HepG2 (cell line): ENCODE results near the gene SRRM3. TPM values are rescaled to one million over a fixed set of nuclear protein-coding genes. Genes with fewer than 3 reads are reported as not detected.

Source experiments
- ATAC-seq: fragments of 200-7000 bp; cut with Tn5 transposase; 3 replicates; pipeline ENCODE4 v1.9.1; 2020; ENCODE audit warnings: mild to moderate bottlenecking, moderate library complexity
- BruUV-seq: library from RNA; stranded (reverse); fragments of 400-500 nt; replicated peaks from 2 replicates; lab custom pipeline; 2021; lab: Mats Ljungman, UMichigan
- CTCF ChIA-PET: fragments of 300-600 bp; formaldehyde crosslinking; extraction: SDS; loops from one replicate; lab custom pipeline; 2021; ENCODE audit warnings: low total read pairs, inconsistent platforms, low intra/inter-chr PET ratio; lab: Yijun Ruan, JAX
- POLR2A ChIA-PET: fragments of 350-600 bp; sonication (Branson Sonifier 250); formaldehyde crosslinking; loops from one replicate; lab custom pipeline; 2020; ENCODE audit warnings: antibody characterized with exemption, inconsistent platforms; lab: Yijun Ruan, JAX
- DNase-seq: peaks from one replicate; pipeline ENCODE4 v3.0.0-alpha.2; 2015; ENCODE audit warnings: low spot score
- FAIRE-seq: peaks from 3 replicates; lab custom pipeline; 2011; peaks lifted over from hg19 to GRCh38; lab: Jason Lieb, UNC
- H2AFZ ChIP-seq: one replicate; pipeline ENCODE4 v1.6.1; 2011; ENCODE audit warnings: low read length, inconsistent platforms
- H3K27ac ChIP-seq: fragments of 300-600 bp; 3 replicates; pipeline ENCODE4 v1.8.0; 2011; ENCODE audit warnings: mixed run types, mild to moderate bottlenecking, mixed read lengths, low read length, inconsistent platforms; ENCODE audit not compliant: insufficient read depth; ENCODE audit errors: extremely low read length
- H3K27me3 ChIP-seq, 2 experiments: fragments of 200-600 bp in 1 of 2; 2 replicates in 1 of 2; 3 replicates in 1 of 2; pipeline versions ENCODE4 v1.6.0 to v1.8.0; 2011; ENCODE audit warnings: low read length in 2 of 2, mild to moderate bottlenecking in 2 of 2, moderate library complexity in 2 of 2, inconsistent platforms in 1 of 2; ENCODE audit not compliant: insufficient read depth in 2 of 2, control insufficient read depth in 1 of 2
- H3K36me3 ChIP-seq, 2 experiments: fragments of 200-600 bp in 1 of 2; replicated peaks in 1 of 2; 2 replicates in 1 of 2; 3 replicates in 1 of 2; pipeline versions ENCODE4 v1.5.1 to v1.8.0; 2011; ENCODE audit warnings: low read length in 2 of 2, inconsistent platforms in 1 of 2; ENCODE audit not compliant: insufficient read depth in 2 of 2, control insufficient read depth in 1 of 2
- H3K4me1 ChIP-seq: 2 replicates; pipeline ENCODE4 v1.5.1; 2012; ENCODE audit warnings: low read length, inconsistent platforms; ENCODE audit not compliant: insufficient read depth
- H3K4me2 ChIP-seq: 2 replicates; pipeline ENCODE4 v1.6.0; 2011; ENCODE audit warnings: low read depth, low read length, inconsistent platforms
- H3K4me3 ChIP-seq, 3 experiments: fragments of 200-600 bp in 1 of 3; sonication (generic), shearing (Covaris generic) in 1 of 3; replicated peaks in 1 of 3; 2 replicates each; pipeline ENCODE4 v1.5.1; 2011 to 2016; ENCODE audit warnings: low read length in 3 of 3, inconsistent platforms in 2 of 3, low read depth in 2 of 3, mild to moderate bottlenecking in 2 of 3, control low read depth in 1 of 3, mixed read lengths in 1 of 3; ENCODE audit not compliant: insufficient read depth in 1 of 3
- H3K79me2 ChIP-seq: one replicate; pipeline ENCODE4 v1.6.1; 2011; ENCODE audit warnings: low read length, inconsistent platforms; ENCODE audit not compliant: insufficient read depth
- H3K9ac ChIP-seq: 2 replicates; pipeline ENCODE4 v1.6.0; 2011; ENCODE audit warnings: mild to moderate bottlenecking, low read depth, low read length, inconsistent platforms; ENCODE audit not compliant: insufficient read depth
- H3K9me3 ChIP-seq: 2 replicates; pipeline ENCODE4 v1.5.1; 2012; ENCODE audit warnings: mild to moderate bottlenecking, low read length
- H4K20me1 ChIP-seq: 2 replicates; pipeline ENCODE4 v1.6.0; 2011; ENCODE audit warnings: inconsistent platforms, mild to moderate bottlenecking, low read length, moderate library complexity; ENCODE audit not compliant: insufficient read depth
- AKAP8 ChIP-seq: sonication (generic); formaldehyde crosslinking; IDR thresholded peaks from 2 replicates; pipeline ENCODE4 v1.5.1; 2020; ENCODE audit warnings: mild to moderate bottlenecking, missing genetic modification reagents
- GLI4 ChIP-seq: sonication (generic); formaldehyde crosslinking; IDR thresholded peaks from 2 replicates; pipeline ENCODE4 v1.5.1; 2020; ENCODE audit warnings: missing genetic modification reagents, mild to moderate bottlenecking, moderate library complexity, borderline replicate concordance
- RBM22 ChIP-seq: fragments of 200-400 bp; formaldehyde crosslinking; optimal IDR thresholded peaks from 2 replicates; pipeline ENCODE3; 2017; ENCODE audit warnings: mild to moderate bottlenecking, low read length, moderate library complexity
- RFX5 ChIP-seq: IDR thresholded peaks from 2 replicates; pipeline ENCODE4 v1.6.1; 2011; ENCODE audit warnings: low read depth, low read length, improper control_type of control experiment
- SETDB1 ChIP-seq: sonication (generic); formaldehyde crosslinking; IDR thresholded peaks from 2 replicates; pipeline ENCODE4 v1.5.1; 2020; ENCODE audit warnings: missing genetic modification reagents, mild to moderate bottlenecking, borderline replicate concordance
- TCF7 ChIP-seq: sonication (generic); IDR thresholded peaks from 2 replicates; pipeline ENCODE4 v1.6.1; 2016; ENCODE audit warnings: antibody characterized with exemption, low read depth
- ZNF510 ChIP-seq: sonication (generic); formaldehyde crosslinking; IDR thresholded peaks from 2 replicates; pipeline ENCODE4 v1.4.0; 2020; ENCODE audit warnings: low read depth, mild to moderate bottlenecking, missing genetic modification reagents
- WGBS: methylation state at CpG from one replicate; pipeline ENCODE4 v1.1.6; 2017; ENCODE audit warnings: low lambda C conversion rate; 5-methylcytosine and 5-hydroxymethylcytosine counted together
- in situ Hi-C: cut with HindIII; loops from 2 replicates; pipeline ENCODE4 v1.10.0; 2017; ENCODE audit warnings: low pct_unique_long_range_greater_than_20kb; ENCODE audit not compliant: extremely low pct_ligation_motif_present
- intact Hi-C: fragments of 100-400 bp; cut with micrococcal nuclease; formaldehyde crosslinking; loops from one replicate; pipeline ENCODE4 v1.10.0; 2022; ENCODE audit not compliant: unreplicated experiment
- polyA plus RNA-seq, 8 experiments: library from polyadenylated mRNA; depleted of rRNA in 3 of 8; stranded (reverse) in 7 of 8; unstranded in 1 of 8; fragments of >200 nt; fragmentation: Illumina TruSeq in 4 of 8; extraction: Trizol in 4 of 8; gene quantifications; 2 replicates each; pipeline versions ENCODE4 v1.2.1 to v1.2.3, GENCODE V29; 2011 to 2016; ENCODE audit warnings: low read depth in 4 of 8, missing spikeins in 1 of 8, mixed read lengths in 1 of 8; ENCODE audit not compliant: insufficient read depth in 1 of 8
- total RNA-seq, 5 experiments: library from RNA; depleted of rRNA; stranded (reverse); fragments of >200 nt; fragmentation: Illumina TruSeq; extraction: Trizol; gene quantifications; 2 replicates each; pipeline ENCODE4 v1.2.3, GENCODE V29; 2016; ENCODE audit warnings: low read depth in 1 of 5
- TF ChIP-seq, protein P1 (sequence below), 2 experiments: sonication (generic) in 1 of 2; formaldehyde crosslinking in 1 of 2; IDR thresholded peaks; 2 replicates each; pipeline versions ENCODE4 v1.4.0 to v1.6.1; 2016 to 2020; ENCODE audit warnings: borderline replicate concordance in 1 of 2, low read depth in 1 of 2, mild to moderate bottlenecking in 1 of 2, missing genetic modification reagents in 1 of 2
- TF ChIP-seq, protein P2 (sequence below): sonication (generic); formaldehyde crosslinking; IDR thresholded peaks from 2 replicates; pipeline ENCODE4 v1.4.0; 2020; ENCODE audit warnings: mild to moderate bottlenecking, missing genetic modification reagents
- TF ChIP-seq, protein P3 (sequence below): sonication (generic); formaldehyde crosslinking; IDR thresholded peaks from 2 replicates; pipeline ENCODE4 v1.5.0; 2020; ENCODE audit warnings: mild to moderate bottlenecking, missing genetic modification reagents

The SRRM3 gene
- total and polyA plus RNA-seq, 2 of the 13 experiments (the other 11 are each of a cell fraction or from before 2014, with no cell fraction given) = 0.13 to 0.54 TPM

DNA sequence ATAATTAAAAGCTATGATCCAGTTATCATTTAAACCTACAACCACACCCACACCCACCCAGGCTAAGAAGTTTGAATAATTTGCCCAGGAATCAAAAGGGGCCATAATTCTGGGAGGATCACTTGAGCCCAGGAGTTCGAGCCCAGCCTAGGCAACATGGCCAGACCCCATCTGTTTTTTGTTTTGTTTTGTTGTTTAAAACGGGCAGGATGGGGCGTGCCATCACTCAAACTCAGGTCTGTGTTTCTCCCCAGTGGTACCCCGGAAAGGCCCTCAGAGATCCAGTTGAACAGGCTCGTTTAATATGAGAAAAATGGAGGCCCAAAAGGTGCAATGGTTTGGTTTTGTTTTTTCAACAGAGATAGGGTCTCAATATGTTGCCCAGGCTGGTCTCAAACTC, 124.1 kb downstream of the SRRM3 start (continued):
- TF ChIP-seq, protein P1, sequence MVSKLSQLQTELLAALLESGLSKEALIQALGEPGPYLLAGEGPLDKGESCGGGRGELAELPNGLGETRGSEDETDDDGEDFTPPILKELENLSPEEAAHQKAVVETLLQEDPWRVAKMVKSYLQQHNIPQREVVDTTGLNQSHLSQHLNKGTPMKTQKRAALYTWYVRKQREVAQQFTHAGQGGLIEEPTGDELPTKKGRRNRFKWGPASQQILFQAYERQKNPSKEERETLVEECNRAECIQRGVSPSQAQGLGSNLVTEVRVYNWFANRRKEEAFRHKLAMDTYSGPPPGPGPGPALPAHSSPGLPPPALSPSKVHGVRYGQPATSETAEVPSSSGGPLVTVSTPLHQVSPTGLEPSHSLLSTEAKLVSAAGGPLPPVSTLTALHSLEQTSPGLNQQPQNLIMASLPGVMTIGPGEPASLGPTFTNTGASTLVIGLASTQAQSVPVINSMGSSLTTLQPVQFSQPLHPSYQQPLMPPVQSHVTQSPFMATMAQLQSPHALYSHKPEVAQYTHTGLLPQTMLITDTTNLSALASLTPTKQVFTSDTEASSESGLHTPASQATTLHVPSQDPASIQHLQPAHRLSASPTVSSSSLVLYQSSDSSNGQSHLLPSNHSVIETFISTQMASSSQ (IDR thresholded peaks at IDR 0.05; ENCODE audit: low read depth) = no peak
- TF ChIP-seq, protein P1 (CRISPR knock-in tag; IDR thresholded peaks at IDR 0.05; ENCODE audit: borderline replicate concordance) = no peak
- TF ChIP-seq SETDB1 (CRISPR knock-in tag) = no peak

DNA sequence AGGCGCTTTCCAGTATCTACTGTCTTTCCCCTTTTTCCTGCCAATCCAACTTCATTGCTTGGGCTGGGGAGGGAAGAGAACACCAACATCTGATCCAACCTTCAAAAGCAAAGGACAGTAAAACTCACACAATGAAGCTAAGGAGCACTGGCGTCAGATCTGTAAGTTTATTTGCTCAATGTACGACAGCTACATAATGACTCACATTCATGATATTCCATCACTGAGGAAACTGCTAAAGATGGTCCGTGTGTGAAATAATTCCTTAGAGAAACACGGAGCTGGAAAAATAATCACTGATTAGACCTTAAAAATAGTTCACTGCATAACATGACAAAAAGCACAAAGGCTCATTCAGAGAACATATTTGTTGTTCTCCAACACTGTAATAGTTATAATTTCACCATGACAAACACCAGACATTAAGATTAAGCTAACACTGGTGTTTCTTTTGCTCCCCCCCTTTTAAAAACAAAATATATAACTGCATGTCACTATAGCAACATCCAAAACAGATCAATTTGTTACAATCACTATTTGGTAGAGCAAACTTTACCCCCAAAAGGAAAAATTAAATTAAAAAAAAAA, 125.0 kb downstream of the SRRM3 start:
- Histone ChIP-seq H3K9me3 (no peaks in the 10 kb centered on the region), H3K9ac (no peak overlapping the region), H4K20me1 (peaks cover 21% of the 10 kb centered on the region), H3K79me2 (peaks cover 29% of the 10 kb centered on the region), H3K4me1 (no peaks in the 10 kb centered on the region; the same call in 1 of the 2 replicates), H3K4me2 (no peak overlapping the region), H2AFZ (no peak overlapping the region), H3K36me3 (peaks cover 21 to 47% of the 10 kb centered on the region in 2 experiments), H3K27me3 (no peaks in the 10 kb centered on the region), H3K27ac (no peak overlapping the region), H3K4me3 (no peak overlapping the region)
- DNase-seq (no peak), FAIRE-seq (no peak), ATAC-seq (no peak)
- BruUV-seq = no TSS peak
- ChIA-PET POLR2A (no interaction called here), CTCF (no interaction called here)
- intact Hi-C loops (no loop called here), in situ Hi-C loops (no loop called here)
- WGBS = 93% methylated on average over 5 of the region's 5 CpGs
- peak; percentile 33 for TF ChIP-seq RBM22
- TF ChIP-seq, protein P2, sequence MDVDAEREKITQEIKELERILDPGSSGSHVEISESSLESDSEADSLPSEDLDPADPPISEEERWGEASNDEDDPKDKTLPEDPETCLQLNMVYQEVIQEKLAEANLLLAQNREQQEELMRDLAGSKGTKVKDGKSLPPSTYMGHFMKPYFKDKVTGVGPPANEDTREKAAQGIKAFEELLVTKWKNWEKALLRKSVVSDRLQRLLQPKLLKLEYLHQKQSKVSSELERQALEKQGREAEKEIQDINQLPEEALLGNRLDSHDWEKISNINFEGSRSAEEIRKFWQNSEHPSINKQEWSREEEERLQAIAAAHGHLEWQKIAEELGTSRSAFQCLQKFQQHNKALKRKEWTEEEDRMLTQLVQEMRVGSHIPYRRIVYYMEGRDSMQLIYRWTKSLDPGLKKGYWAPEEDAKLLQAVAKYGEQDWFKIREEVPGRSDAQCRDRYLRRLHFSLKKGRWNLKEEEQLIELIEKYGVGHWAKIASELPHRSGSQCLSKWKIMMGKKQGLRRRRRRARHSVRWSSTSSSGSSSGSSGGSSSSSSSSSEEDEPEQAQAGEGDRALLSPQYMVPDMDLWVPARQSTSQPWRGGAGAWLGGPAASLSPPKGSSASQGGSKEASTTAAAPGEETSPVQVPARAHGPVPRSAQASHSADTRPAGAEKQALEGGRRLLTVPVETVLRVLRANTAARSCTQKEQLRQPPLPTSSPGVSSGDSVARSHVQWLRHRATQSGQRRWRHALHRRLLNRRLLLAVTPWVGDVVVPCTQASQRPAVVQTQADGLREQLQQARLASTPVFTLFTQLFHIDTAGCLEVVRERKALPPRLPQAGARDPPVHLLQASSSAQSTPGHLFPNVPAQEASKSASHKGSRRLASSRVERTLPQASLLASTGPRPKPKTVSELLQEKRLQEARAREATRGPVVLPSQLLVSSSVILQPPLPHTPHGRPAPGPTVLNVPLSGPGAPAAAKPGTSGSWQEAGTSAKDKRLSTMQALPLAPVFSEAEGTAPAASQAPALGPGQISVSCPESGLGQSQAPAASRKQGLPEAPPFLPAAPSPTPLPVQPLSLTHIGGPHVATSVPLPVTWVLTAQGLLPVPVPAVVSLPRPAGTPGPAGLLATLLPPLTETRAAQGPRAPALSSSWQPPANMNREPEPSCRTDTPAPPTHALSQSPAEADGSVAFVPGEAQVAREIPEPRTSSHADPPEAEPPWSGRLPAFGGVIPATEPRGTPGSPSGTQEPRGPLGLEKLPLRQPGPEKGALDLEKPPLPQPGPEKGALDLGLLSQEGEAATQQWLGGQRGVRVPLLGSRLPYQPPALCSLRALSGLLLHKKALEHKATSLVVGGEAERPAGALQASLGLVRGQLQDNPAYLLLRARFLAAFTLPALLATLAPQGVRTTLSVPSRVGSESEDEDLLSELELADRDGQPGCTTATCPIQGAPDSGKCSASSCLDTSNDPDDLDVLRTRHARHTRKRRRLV (CRISPR knock-in tag) = no peak
- TF ChIP-seq ZNF510 (CRISPR knock-in tag) = no peak
- TF ChIP-seq TCF7 = no peak
- no peak for TF ChIP-seq GLI4 (CRISPR knock-in tag)
- TF ChIP-seq AKAP8 (CRISPR knock-in tag) = no peak
- no peak for TF ChIP-seq RFX5
- TF ChIP-seq, protein P3, sequence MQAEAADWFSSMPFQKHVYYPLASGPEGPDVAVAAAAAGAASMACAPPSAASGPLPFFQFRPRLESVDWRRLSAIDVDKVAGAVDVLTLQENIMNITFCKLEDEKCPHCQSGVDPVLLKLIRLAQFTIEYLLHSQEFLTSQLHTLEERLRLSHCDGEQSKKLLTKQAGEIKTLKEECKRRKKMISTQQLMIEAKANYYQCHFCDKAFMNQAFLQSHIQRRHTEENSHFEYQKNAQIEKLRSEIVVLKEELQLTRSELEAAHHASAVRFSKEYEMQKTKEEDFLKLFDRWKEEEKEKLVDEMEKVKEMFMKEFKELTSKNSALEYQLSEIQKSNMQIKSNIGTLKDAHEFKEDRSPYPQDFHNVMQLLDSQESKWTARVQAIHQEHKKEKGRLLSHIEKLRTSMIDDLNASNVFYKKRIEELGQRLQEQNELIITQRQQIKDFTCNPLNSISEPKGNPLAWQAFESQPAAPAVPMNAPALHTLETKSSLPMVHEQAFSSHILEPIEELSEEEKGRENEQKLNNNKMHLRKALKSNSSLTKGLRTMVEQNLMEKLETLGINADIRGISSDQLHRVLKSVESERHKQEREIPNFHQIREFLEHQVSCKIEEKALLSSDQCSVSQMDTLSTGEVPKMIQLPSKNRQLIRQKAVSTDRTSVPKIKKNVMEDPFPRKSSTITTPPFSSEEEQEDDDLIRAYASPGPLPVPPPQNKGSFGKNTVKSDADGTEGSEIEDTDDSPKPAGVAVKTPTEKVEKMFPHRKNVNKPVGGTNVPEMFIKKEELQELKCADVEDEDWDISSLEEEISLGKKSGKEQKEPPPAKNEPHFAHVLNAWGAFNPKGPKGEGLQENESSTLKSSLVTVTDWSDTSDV (CRISPR knock-in tag) = no peak
